Measurements from ENCODE around the gene YY1AP1.

GRCh38 chr1:155709391-155709790 is 20.8 kb upstream of the YY1AP1 start:
- TF ChIP-seq CTCF (IDR thresholded peaks at IDR 0.05; ENCODE audit: extremely low read depth in 1 of 2, insufficient read depth in 1 of 2, low read depth in 1 of 2, low read length in 2 of 2) = no peak
- TF ChIP-seq POLR2A (IDR thresholded peaks at IDR 0.05; ENCODE audit: low read depth, low read length) = no peak

All from endothelial cell of umbilical vein (primary cell).